RWPE2 (cell line): ENCODE measurements around the gene C14orf132.

ENCODE experiments used
- ATAC-seq: fragments of 200-7000 bp; cut with Tn5 transposase; 3 replicates; pipeline ENCODE4 v1.9.1; 2021; ENCODE audit warnings: low read depth
- DNase-seq: peaks from one replicate; pipeline ENCODE4 v3.0.0-alpha.2; 2020; ENCODE audit warnings: low spot score
- H3K27ac ChIP-seq: fragments of 450-650 bp; 2 replicates; pipeline ENCODE4 v1.5.1; 2017; ENCODE audit warnings: mild to moderate bottlenecking; ENCODE audit not compliant: poor library complexity, severe bottlenecking
- H3K27me3 ChIP-seq: fragments of 250-450 bp; sonication (Bioruptor Pico); 2 replicates; pipeline ENCODE4 v1.5.1; 2021; ENCODE audit warnings: mild to moderate bottlenecking, moderate library complexity; ENCODE audit not compliant: insufficient read depth, poor library complexity, severe bottlenecking
- H3K36me3 ChIP-seq: fragments of 250-450 bp; sonication (Bioruptor Pico); 2 replicates; pipeline ENCODE4 v1.5.1; 2020; ENCODE audit warnings: low read depth, mild to moderate bottlenecking, moderate library complexity
- H3K4me1 ChIP-seq: fragments of 250-450 bp; sonication (Bioruptor Pico); 2 replicates; pipeline ENCODE4 v1.5.1; 2021; ENCODE audit warnings: mild to moderate bottlenecking, moderate library complexity; ENCODE audit not compliant: insufficient read depth, poor library complexity, severe bottlenecking
- H3K4me3 ChIP-seq: fragments of 250-450 bp; sonication (Bioruptor Pico); 2 replicates; pipeline ENCODE4 v1.5.1; 2021; ENCODE audit warnings: mild to moderate bottlenecking, moderate library complexity; ENCODE audit not compliant: severe bottlenecking
- H3K9me3 ChIP-seq: fragments of 250-450 bp; sonication (Bioruptor Pico); 2 replicates; pipeline ENCODE4 v1.5.1; 2021; ENCODE audit warnings: mild to moderate bottlenecking, moderate library complexity; ENCODE audit not compliant: severe bottlenecking
- CTCF ChIP-seq: fragments of 450-650 bp; IDR thresholded peaks from one replicate; pipeline ENCODE4 v1.5.1; 2017; ENCODE audit warnings: mild to moderate bottlenecking, moderate library complexity; ENCODE audit not compliant: poor library complexity, severe bottlenecking

Gene C14orf132

GRCh38 chr14:96062506-96062905, 23.3 kb downstream of the C14orf132 start:
- Histone ChIP-seq H3K4me3 (no peak overlapping the region), H3K27me3 (peaks cover 4% of the 10 kb centered on the region), H3K4me1 (no peaks in the 10 kb centered on the region), H3K27ac (no peak overlapping the region), H3K36me3 (no peaks in the 10 kb centered on the region), H3K9me3 (no peaks in the 10 kb centered on the region)
- no peak for TF ChIP-seq CTCF
- peak; percentile 11 for DNase-seq
- ATAC-seq: no peak

- H3K4me3 ChIP-seq: no peak overlapping the region
- no peak for TF ChIP-seq CTCF
- ATAC-seq: no peak
- H3K36me3 ChIP-seq: no peaks in the 10 kb centered on the region
- DNase-seq: peak; percentile 45
- H3K27ac ChIP-seq: no peak overlapping the region
- H3K27me3 ChIP-seq: peaks cover 10% of the 10 kb centered on the region
- no peaks in the 10 kb centered on the region for H3K4me1 ChIP-seq
- no peaks in the 10 kb centered on the region for H3K9me3 ChIP-seq
These were observed 25.7 kb downstream of the C14orf132 start for GRCh38 chr14:96064866-96065265.

- Histone ChIP-seq H3K9me3 (no peaks in the 10 kb centered on the region), H3K27me3 (peaks cover 18% of the 10 kb centered on the region), H3K4me1 (no peaks in the 10 kb centered on the region), H3K36me3 (no peaks in the 10 kb centered on the region), H3K4me3 (no peak overlapping the region), H3K27ac (no peak overlapping the region)
- no peak for TF ChIP-seq CTCF
- DNase-seq (peak; percentile 34), ATAC-seq (no peak)
These were observed 26.7 kb downstream of the C14orf132 start for GRCh38 chr14:96065661-96066459.

- Histone ChIP-seq H3K4me3 (no peak overlapping the region), H3K36me3 (no peaks in the 10 kb centered on the region), H3K9me3 (no peaks in the 10 kb centered on the region), H3K4me1 (no peaks in the 10 kb centered on the region), H3K27me3 (peaks cover 23% of the 10 kb centered on the region), H3K27ac (no peak overlapping the region)
- no peak for ATAC-seq
- no peak for TF ChIP-seq CTCF
- peak; percentile 45 for DNase-seq
These were observed 27.8 kb downstream of the C14orf132 start for GRCh38 chr14:96066976-96067375.
